ENCODE measurements around the gene PTPN18.
A peak's percentile ranks its signal among the peaks of the same experiment; 100 is the strongest.
"Not testable (repeated sequence)": the region's sequence is repeated elsewhere in the genome, so short reads cannot be mapped to it uniquely, and the experiment has no call there.

Gene PTPN18

GRCh38 chr2:130381145-130381544, 25.3 kb downstream of the PTPN18 start:
- DNase-seq (ENCODE audit: low spot score): no peak

GRCh38 chr2:130381619-130382018, 25.8 kb downstream of the PTPN18 start:
- no peak for DNase-seq (ENCODE audit: low spot score)

- DNase-seq (ENCODE audit: low spot score): no peak
Measured at GRCh38 chr2:130382313-130382917, 26.6 kb downstream of the PTPN18 start.

- no peak for DNase-seq (ENCODE audit: low spot score)
Measured at GRCh38 chr2:130385709-130386108, 29.9 kb downstream of the PTPN18 start.

GRCh38 chr2:130387071-130387400, 31.2 kb downstream of the PTPN18 start:
- DNase-seq (ENCODE audit: low spot score): no peak

- no peak for DNase-seq (ENCODE audit: low spot score)
Measured at GRCh38 chr2:130387804-130388203, 31.9 kb downstream of the PTPN18 start.

GRCh38 chr2:130388221-130388907, 32.5 kb downstream of the PTPN18 start:
- no peak for DNase-seq (ENCODE audit: low spot score)

- no peak for DNase-seq (ENCODE audit: low spot score)
Measured at GRCh38 chr2:130389358-130389757, 33.5 kb downstream of the PTPN18 start.

GRCh38 chr2:130389783-130390182, 33.9 kb downstream of the PTPN18 start:
- DNase-seq (ENCODE audit: low spot score): no peak

- no peak for DNase-seq (ENCODE audit: low spot score)
Measured at GRCh38 chr2:130390460-130391057, 34.7 kb downstream of the PTPN18 start.

- peak; percentile 60 for DNase-seq (ENCODE audit: low spot score)
Measured at GRCh38 chr2:130391058-130391871, 35.4 kb downstream of the PTPN18 start.

- DNase-seq (ENCODE audit: low spot score): no peak
Measured at GRCh38 chr2:130391872-130392670, 36.2 kb downstream of the PTPN18 start.

- no peak for DNase-seq (ENCODE audit: low spot score)
Measured at GRCh38 chr2:130393318-130393910, 37.6 kb downstream of the PTPN18 start.

- DNase-seq (ENCODE audit: low spot score): not testable (repeated sequence)
Measured at GRCh38 chr2:130406280-130406679, 50.4 kb downstream of the PTPN18 start.

- DNase-seq (ENCODE audit: low spot score): not testable (repeated sequence)
Measured at GRCh38 chr2:130416693-130417092, 60.8 kb downstream of the PTPN18 start.

- DNase-seq (ENCODE audit: low spot score): not testable (repeated sequence)
Measured at GRCh38 chr2:130418845-130419244, 63.0 kb downstream of the PTPN18 start.

Small RNA genes within 50 kb of the gene (small RNA-seq; reads per million reads assigned to genes)
- 0 reads per million in 2 experiments for gene AC132479.1
